Suprapubic skin (tissue), 4 donors: ENCODE data around the gene PLEKHH1. TPM values are rescaled to one million over a fixed set of nuclear protein-coding genes. Genes with fewer than 3 reads are reported as not detected.

ENCODE experiments used
- DNase-seq, 2 donors: peaks; one replicate each; pipeline ENCODE4 v3.0.0-alpha.2; 2019; ENCODE audit warnings: low spot score in 2 of 2
- H3K27ac ChIP-seq: fragments of 200-600 bp; sonication (generic); one replicate; pipeline ENCODE4 v1.5.1; 2019
- H3K27me3 ChIP-seq: fragments of 200-600 bp; sonication (generic); one replicate; pipeline ENCODE4 v1.5.1; 2019
- H3K36me3 ChIP-seq: fragments of 200-600 bp; sonication (generic); one replicate; pipeline ENCODE4 v1.5.1; 2019
- H3K4me1 ChIP-seq: fragments of 200-600 bp; sonication (generic); one replicate; pipeline ENCODE4 v1.5.1; 2019
- H3K4me3 ChIP-seq: fragments of 200-600 bp; sonication (generic); one replicate; pipeline ENCODE4 v1.5.1; 2019; ENCODE audit warnings: mild to moderate bottlenecking
- H3K9me3 ChIP-seq: fragments of 200-600 bp; sonication (generic); one replicate; pipeline ENCODE4 v1.5.1; 2019
- EP300 ChIP-seq: sonication (generic); formaldehyde crosslinking; IDR thresholded peaks from one replicate; pipeline ENCODE4 v1.6.1; 2017; ENCODE audit warnings: antibody characterized with exemption
- POLR2A ChIP-seq, 2 donors: fragments of 450-650 bp; IDR thresholded peaks; one replicate each; pipeline ENCODE4 v1.6.1; 2017; ENCODE audit warnings: antibody characterized with exemption in 2 of 2, mild to moderate bottlenecking in 2 of 2, moderate library complexity in 2 of 2
- POLR2AphosphoS5 ChIP-seq, 3 donors: sonication (generic); formaldehyde crosslinking; IDR thresholded peaks; one replicate each; pipeline ENCODE4 v1.6.1; 2017; ENCODE audit warnings: antibody characterized with exemption in 3 of 3
- WGBS: methylation state at CpG from one replicate; pipeline ENCODE4 v1.1.5; 2018; 5-methylcytosine and 5-hydroxymethylcytosine counted together
- total RNA-seq, 4 donors: library from RNA; depleted of rRNA; stranded (reverse); fragments of >200 nt; gene quantifications; one replicate each; pipeline ENCODE4 v1.1.0, GENCODE V29; 2016
- TF ChIP-seq, protein P1 (sequence below), 2 donors: fragments of 200-600 bp in 1 of 2; fragments of 450-650 bp in 1 of 2; sonication (generic) in 1 of 2; IDR thresholded peaks; one replicate each; pipeline ENCODE4 v1.5.1; 2016 to 2019; ENCODE audit warnings: antibody characterized with exemption in 2 of 2, mild to moderate bottlenecking in 1 of 2, moderate library complexity in 1 of 2

PLEKHH1 gene
- total RNA-seq, 4 donors from 2014 or later: 15.3 to 75.6 (median 23.7) TPM

DNA sequence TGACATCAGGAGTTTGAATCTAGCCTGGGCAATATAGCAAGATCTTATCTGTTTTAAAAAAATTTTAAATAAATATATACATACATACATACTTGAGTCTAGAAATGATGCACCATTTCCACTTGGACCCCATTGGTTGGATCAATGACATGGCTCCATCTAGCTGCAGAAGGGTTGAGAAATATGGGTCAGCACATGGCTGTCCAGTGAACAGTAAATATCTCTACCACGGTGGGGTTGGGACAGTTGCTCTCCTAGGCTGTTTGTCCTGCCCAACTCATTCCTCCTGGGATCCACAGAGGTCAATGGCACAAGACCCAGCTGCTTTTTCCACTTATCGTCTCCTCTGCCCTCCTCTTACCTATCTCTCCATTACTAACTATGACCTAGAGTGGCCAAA is 23.6 kb downstream of the PLEKHH1 start:
- Histone ChIP-seq H3K9me3 (no peaks in the 10 kb centered on the region), H3K27ac (no peak overlapping the region), H3K4me1 (no peaks in the 10 kb centered on the region), H3K4me3 (no peak overlapping the region), H3K36me3 (no peaks in the 10 kb centered on the region), H3K27me3 (no peaks in the 10 kb centered on the region)
- WGBS: 87% methylated on average over 2 of the region's 2 CpGs
- DNase-seq: peak in 1 of 2 donors; percentile 21
- TF ChIP-seq POLR2AphosphoS5 (IDR thresholded peaks at IDR 0.05): no peak
- TF ChIP-seq POLR2A (IDR thresholded peaks at IDR 0.05): no peak

DNA sequence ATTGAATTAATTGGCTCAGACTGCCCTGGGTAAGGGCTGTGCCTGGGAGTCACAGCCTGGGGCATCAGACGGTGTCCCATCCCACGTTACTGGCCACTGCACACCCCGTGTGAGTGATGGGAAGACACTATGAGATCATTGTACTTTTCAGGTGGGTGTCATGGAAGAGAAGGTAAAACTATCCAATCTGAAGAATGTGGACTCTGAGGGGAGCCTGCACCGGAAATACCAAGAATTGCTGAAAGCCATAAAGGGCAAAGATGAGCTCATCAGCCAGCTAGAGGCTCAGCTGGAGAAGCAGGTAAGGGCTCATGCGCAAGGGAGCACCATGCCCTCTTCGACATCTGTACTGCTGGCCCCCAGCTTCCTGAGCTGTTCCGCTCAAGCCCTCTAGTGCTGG is 24.0 kb downstream of the PLEKHH1 start:
- Histone ChIP-seq H3K4me1 (no peaks in the 10 kb centered on the region), H3K27me3 (no peaks in the 10 kb centered on the region), H3K27ac (no peak overlapping the region), H3K9me3 (no peaks in the 10 kb centered on the region), H3K36me3 (no peaks in the 10 kb centered on the region), H3K4me3 (no peak overlapping the region)
- 78% methylated on average over 7 of the region's 7 CpGs for WGBS
- DNase-seq: no peak
- TF ChIP-seq, protein P1, sequence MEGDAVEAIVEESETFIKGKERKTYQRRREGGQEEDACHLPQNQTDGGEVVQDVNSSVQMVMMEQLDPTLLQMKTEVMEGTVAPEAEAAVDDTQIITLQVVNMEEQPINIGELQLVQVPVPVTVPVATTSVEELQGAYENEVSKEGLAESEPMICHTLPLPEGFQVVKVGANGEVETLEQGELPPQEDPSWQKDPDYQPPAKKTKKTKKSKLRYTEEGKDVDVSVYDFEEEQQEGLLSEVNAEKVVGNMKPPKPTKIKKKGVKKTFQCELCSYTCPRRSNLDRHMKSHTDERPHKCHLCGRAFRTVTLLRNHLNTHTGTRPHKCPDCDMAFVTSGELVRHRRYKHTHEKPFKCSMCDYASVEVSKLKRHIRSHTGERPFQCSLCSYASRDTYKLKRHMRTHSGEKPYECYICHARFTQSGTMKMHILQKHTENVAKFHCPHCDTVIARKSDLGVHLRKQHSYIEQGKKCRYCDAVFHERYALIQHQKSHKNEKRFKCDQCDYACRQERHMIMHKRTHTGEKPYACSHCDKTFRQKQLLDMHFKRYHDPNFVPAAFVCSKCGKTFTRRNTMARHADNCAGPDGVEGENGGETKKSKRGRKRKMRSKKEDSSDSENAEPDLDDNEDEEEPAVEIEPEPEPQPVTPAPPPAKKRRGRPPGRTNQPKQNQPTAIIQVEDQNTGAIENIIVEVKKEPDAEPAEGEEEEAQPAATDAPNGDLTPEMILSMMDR (IDR thresholded peaks at IDR 0.05): no peak

DNA sequence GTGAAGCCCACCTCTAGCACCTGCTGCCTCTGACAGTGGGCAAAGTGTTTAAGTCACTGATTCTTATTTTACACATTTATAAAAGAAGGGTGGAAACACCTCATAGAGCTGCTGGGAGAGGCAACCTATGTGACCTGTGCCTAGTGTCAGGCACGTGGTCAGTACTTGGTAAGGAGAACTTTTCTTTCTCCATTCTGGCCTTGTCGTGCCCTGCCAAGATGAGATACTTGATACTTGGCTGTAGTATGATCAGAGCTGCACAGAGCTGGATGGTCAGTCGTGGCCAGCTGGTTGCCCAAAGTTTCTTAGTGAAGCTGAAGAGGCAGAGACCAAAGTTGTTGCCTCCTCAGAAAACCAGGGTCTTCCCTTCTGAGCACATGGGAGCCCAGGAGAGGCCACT is 24.6 kb downstream of the PLEKHH1 start:
- no peak overlapping the region for H3K4me3 ChIP-seq
- H3K4me1 ChIP-seq: no peaks in the 10 kb centered on the region
- no peak overlapping the region for H3K27ac ChIP-seq
- H3K9me3 ChIP-seq: no peaks in the 10 kb centered on the region
- no peaks in the 10 kb centered on the region for H3K27me3 ChIP-seq
- DNase-seq: peak in 1 of 2 donors; percentile 28
- no peaks in the 10 kb centered on the region for H3K36me3 ChIP-seq
- WGBS: 88% methylated on average over 3 of the region's 3 CpGs
- no peak for TF ChIP-seq POLR2AphosphoS5 (IDR thresholded peaks at IDR 0.05)
- no peak for TF ChIP-seq POLR2A (IDR thresholded peaks at IDR 0.05)
- no peak for TF ChIP-seq EP300
- TF ChIP-seq, protein P1 (IDR thresholded peaks at IDR 0.05): no peak

DNA sequence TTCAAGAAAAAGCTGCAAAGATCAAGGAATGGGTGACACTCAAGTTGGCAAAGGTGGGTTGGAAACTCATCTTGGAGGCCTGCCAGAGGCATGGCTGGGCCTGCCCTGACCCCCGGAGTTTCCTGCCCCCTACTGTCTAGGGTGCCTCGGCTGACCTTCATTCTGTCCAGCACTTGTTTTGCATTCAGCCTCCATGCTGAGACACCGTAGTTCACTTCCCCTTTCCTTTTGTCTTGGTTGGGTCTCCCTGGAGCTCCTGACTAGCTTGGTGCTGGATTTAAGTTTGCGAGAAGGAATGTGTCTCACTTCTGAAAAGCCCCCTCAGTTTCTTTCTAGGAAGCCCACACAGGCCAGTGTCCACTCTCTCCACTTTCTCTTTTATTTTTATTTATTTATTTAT is 26.5 kb downstream of the PLEKHH1 start:
- H3K27ac ChIP-seq: no peak overlapping the region
- TF ChIP-seq EP300 (no peak), POLR2A (IDR thresholded peaks at IDR 0.05) (no peak), POLR2AphosphoS5 (IDR thresholded peaks at IDR 0.05) (no peak)
- peaks cover 2% of the 10 kb centered on the region for H3K4me1 ChIP-seq
- DNase-seq: peak in 1 of 2 donors; percentile 7
- WGBS: 51% methylated on average over 4 of the region's 4 CpGs
- H3K9me3 ChIP-seq: no peaks in the 10 kb centered on the region
- no peak overlapping the region for H3K4me3 ChIP-seq
- no peaks in the 10 kb centered on the region for H3K36me3 ChIP-seq
- no peaks in the 10 kb centered on the region for H3K27me3 ChIP-seq

DNA sequence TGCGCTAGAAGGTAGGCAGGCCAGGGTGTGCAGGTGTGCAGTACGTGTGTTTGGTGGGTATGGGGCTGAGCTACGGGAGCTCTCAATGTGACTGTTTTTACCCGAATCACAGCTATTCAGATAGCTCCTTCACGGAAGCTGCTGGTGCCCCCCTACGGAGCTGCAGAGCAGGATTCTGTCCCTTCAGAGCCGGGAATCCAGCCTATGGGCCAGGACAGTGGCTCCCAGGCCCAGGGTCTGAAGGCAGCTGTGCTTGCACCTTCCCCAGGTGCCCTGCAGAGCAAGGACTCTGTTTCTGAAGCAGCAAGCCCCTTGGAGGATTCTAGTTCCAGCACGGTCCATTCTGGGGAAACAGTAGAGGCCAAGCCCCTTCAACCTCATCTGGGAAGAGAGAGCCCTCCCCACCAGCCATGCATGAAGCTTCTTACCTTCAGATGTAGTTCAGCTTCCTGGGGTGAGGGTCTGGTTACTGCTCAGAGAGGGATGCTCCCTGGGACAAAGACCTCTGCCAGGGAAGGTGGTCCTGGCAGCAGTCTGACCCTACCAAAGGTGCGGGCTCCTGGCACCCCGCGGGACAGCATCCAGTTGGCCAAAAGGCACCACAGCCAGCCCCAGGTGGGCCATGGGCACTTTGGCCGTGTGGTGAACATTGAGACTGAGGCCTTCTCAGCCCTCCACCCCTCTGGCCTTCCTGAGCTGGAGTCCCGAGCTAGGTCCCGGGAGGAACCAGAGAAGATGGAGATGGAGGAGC is 29.1 kb downstream of the PLEKHH1 start:
- H3K27ac ChIP-seq: no peak overlapping the region
- peaks cover 2% of the 10 kb centered on the region for H3K4me1 ChIP-seq
- no peaks in the 10 kb centered on the region for H3K27me3 ChIP-seq
- H3K4me3 ChIP-seq: no peak overlapping the region
- WGBS: 83% methylated on average over 10 of the region's 14 CpGs
- no peak for TF ChIP-seq POLR2A (IDR thresholded peaks at IDR 0.05)
- no peak for TF ChIP-seq EP300
- TF ChIP-seq POLR2AphosphoS5 (IDR thresholded peaks at IDR 0.05): no peak
- TF ChIP-seq, protein P1 (IDR thresholded peaks at IDR 0.05): no peak
- no peaks in the 10 kb centered on the region for H3K9me3 ChIP-seq
- H3K36me3 ChIP-seq: no peaks in the 10 kb centered on the region
- peak in 1 of 2 donors; percentile 41 for DNase-seq

DNA sequence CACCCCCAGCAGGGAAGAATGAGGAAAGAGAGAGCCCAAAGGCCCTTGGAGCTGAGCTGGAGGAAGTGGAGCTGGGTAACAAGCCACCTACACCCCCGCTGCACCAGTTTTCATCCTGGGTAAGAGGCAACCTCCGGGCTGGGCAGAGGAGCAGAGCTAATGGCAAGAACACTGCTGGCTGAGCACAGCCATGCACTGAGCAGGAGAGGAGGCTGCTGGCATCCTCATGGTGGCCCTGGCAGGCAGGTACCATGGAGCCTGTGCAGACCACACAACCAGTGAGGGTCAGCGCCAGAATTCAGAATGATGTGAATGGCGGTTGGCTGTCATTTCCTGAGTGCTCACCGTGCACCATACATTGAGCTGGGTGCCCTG is 29.7 kb downstream of the PLEKHH1 start:
- H3K27me3 ChIP-seq: no peaks in the 10 kb centered on the region
- no peak overlapping the region for H3K27ac ChIP-seq
- peak in 1 of 2 donors; percentile 25 for DNase-seq
- 95% methylated on average over 3 of the region's 5 CpGs for WGBS
- H3K4me3 ChIP-seq: no peak overlapping the region
- H3K36me3 ChIP-seq: no peaks in the 10 kb centered on the region
- H3K9me3 ChIP-seq: no peaks in the 10 kb centered on the region
- peaks cover 2% of the 10 kb centered on the region for H3K4me1 ChIP-seq
- TF ChIP-seq POLR2AphosphoS5 (IDR thresholded peaks at IDR 0.05): no peak
- TF ChIP-seq EP300: no peak
- TF ChIP-seq, protein P1 (IDR thresholded peaks at IDR 0.05): no peak
- no peak for TF ChIP-seq POLR2A (IDR thresholded peaks at IDR 0.05)
